ENCODE measurements around the gene PRELID3B.

PRELID3B gene

DNA sequence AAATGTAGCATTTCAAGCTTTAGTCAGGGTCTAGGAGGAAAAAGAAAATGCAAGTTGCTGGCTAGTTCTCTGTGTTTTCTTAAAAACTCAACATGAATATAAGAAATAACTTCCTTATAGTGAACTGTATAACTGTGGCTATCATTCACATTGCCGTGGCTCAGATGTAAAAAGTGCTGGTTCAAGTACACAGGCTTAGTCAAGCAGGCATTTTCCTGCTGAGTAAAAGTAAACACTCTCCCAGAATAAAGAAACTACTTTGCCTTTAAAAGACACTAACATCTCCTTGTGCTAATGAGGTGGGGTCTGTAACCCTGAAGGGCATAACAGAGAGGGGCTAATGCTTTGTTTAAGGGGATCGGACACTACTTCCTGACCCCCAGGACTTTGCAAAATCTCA lies 13.8 kb downstream of the PRELID3B start:
- no peaks in the 10 kb centered on the region for H3K27me3 ChIP-seq (ENCODE audit: insufficient read depth, low read length, poor library complexity, severe bottlenecking)
- H3K4me2 ChIP-seq (ENCODE audit: low read depth, low read length, poor library complexity, severe bottlenecking) = peak overlapping the region; percentile 76
- peak overlapping the region; percentile 80 for H3K9ac ChIP-seq (ENCODE audit: low read depth, low read length, poor library complexity, severe bottlenecking)
- H3K9me2 ChIP-seq (replicated peaks; ENCODE audit: low read depth, low read length) = no peaks in the 10 kb centered on the region
- TF ChIP-seq, protein P1, sequence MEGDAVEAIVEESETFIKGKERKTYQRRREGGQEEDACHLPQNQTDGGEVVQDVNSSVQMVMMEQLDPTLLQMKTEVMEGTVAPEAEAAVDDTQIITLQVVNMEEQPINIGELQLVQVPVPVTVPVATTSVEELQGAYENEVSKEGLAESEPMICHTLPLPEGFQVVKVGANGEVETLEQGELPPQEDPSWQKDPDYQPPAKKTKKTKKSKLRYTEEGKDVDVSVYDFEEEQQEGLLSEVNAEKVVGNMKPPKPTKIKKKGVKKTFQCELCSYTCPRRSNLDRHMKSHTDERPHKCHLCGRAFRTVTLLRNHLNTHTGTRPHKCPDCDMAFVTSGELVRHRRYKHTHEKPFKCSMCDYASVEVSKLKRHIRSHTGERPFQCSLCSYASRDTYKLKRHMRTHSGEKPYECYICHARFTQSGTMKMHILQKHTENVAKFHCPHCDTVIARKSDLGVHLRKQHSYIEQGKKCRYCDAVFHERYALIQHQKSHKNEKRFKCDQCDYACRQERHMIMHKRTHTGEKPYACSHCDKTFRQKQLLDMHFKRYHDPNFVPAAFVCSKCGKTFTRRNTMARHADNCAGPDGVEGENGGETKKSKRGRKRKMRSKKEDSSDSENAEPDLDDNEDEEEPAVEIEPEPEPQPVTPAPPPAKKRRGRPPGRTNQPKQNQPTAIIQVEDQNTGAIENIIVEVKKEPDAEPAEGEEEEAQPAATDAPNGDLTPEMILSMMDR (conservative IDR thresholded peaks at IDR 0.05; ENCODE audit: low read length) = no peak
- TF ChIP-seq EZH2phosphoT487 (IDR thresholded peaks at IDR 0.05; ENCODE audit: borderline replicate concordance) = no peak
- no peaks in the 10 kb centered on the region for H3F3A ChIP-seq (ENCODE audit: low read depth)
- no peak overlapping the region for H2AFZ ChIP-seq (ENCODE audit: low read length)
- H3K9me3 ChIP-seq (ENCODE audit: insufficient read depth, low read depth, low read length) = no peaks in the 10 kb centered on the region
- H3K4me3 ChIP-seq (ENCODE audit: low read length, poor library complexity, severe bottlenecking) = peak overlapping the region; percentile 80
- peaks cover 55% of the 10 kb centered on the region for H3K36me3 ChIP-seq (ENCODE audit: insufficient read depth, low read length)
- peaks cover 41% of the 10 kb centered on the region for H4K20me1 ChIP-seq (ENCODE audit: insufficient read depth, low read length, poor library complexity, severe bottlenecking)
- peaks cover 66% of the 10 kb centered on the region for H3K79me2 ChIP-seq (ENCODE audit: insufficient read depth, low read length)
- H3K4me1 ChIP-seq (ENCODE audit: insufficient read depth, low read length, poor library complexity, severe bottlenecking) = peaks cover 20% of the 10 kb centered on the region

DNA sequence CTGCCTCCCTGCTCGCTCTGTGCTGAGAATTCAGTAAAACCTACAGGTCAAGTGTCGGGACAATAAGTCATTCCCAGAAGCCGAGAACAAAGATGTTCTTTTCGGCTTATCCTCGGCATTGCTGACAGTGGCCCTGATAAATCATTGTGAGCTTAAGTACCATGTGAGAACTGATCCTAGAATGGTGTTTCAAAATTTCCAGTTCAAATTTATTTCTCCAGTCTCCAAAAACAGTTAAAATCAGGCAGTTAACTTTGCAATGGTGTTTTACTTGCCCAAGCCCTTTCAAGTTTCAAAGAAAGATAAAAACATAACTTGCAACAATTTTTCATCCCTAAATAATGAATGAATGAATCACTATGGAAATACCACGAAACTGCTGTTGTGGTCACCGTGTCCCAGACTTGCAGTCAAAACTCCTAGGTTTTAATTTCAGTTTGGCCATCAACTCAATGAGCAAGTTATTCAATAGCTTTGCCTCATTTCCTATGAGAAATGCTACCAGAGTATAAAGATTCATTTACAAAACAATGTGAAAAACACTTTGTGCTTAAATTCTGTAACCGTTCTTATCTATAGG lies 14.8 kb downstream of the PRELID3B start:
- Histone ChIP-seq H3K36me3 (ENCODE audit: insufficient read depth, low read length) (peaks cover 51% of the 10 kb centered on the region), H3K79me2 (ENCODE audit: insufficient read depth, low read length) (peaks cover 65% of the 10 kb centered on the region), H3K4me1 (ENCODE audit: insufficient read depth, low read length, poor library complexity, severe bottlenecking) (peaks cover 20% of the 10 kb centered on the region), H3K9ac (ENCODE audit: low read depth, low read length, poor library complexity, severe bottlenecking) (no peak overlapping the region), H3K9me2 (replicated peaks; ENCODE audit: low read depth, low read length) (no peaks in the 10 kb centered on the region), H3K4me2 (ENCODE audit: low read depth, low read length, poor library complexity, severe bottlenecking) (peak overlapping the region; percentile 76), H3K4me3 (ENCODE audit: low read length, poor library complexity, severe bottlenecking) (peak overlapping the region; percentile 80), H3K27me3 (ENCODE audit: insufficient read depth, low read length, poor library complexity, severe bottlenecking) (no peaks in the 10 kb centered on the region), H3K9me3 (ENCODE audit: insufficient read depth, low read depth, low read length) (no peaks in the 10 kb centered on the region), H4K20me1 (ENCODE audit: insufficient read depth, low read length, poor library complexity, severe bottlenecking) (peaks cover 37% of the 10 kb centered on the region), H3F3A (ENCODE audit: low read depth) (no peaks in the 10 kb centered on the region), H2AFZ (ENCODE audit: low read length) (no peak overlapping the region)
- TF ChIP-seq, protein P1 (conservative IDR thresholded peaks at IDR 0.05; ENCODE audit: low read length) = no peak
- no peak for TF ChIP-seq EZH2phosphoT487 (IDR thresholded peaks at IDR 0.05; ENCODE audit: borderline replicate concordance)

DNA sequence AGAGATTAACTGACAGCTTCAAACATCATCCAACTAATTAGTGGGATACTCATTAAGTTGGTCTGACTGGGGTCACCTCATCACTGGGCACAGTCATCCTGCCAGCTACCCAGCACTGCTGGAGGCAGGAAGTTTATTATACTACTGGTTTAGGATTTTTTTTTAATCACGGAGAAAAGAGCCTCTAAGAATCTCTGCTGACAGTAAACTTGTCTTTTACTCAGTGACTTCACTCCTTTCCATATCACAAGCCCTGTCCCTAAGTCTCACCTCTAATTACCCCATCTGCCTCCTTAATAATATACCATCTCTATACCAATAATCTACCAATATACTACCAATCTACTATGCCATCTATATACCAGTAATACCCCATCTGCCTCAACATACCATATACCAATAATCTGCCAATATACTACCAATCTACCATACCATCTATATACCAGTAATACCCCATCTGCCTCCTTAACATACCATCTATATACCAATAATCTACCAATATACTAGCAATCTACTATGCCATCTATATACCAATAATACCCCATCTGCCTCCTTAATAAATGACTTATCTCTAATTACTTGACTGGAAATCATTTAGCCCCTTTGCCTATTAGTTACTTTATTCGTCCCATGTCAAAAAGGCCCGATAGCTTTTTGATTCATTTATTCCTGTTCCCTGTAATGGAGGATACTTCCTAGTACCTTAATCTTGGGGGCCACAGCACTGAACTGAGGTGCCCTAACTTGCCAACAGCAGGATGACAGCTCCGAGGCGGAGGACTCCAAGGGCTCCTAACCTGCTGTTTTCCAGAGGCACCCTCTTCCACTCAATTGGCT lies 15.5 kb downstream of the PRELID3B start:
- no peaks in the 10 kb centered on the region for H3K9me3 ChIP-seq (ENCODE audit: insufficient read depth, low read depth, low read length)
- H4K20me1 ChIP-seq (ENCODE audit: insufficient read depth, low read length, poor library complexity, severe bottlenecking) = peaks cover 37% of the 10 kb centered on the region
- peak overlapping the region; percentile 80 for H3K4me3 ChIP-seq (ENCODE audit: low read length, poor library complexity, severe bottlenecking)
- no peaks in the 10 kb centered on the region for H3K9me2 ChIP-seq (replicated peaks; ENCODE audit: low read depth, low read length)
- H2AFZ ChIP-seq (ENCODE audit: low read length) = no peak overlapping the region
- peaks cover 49% of the 10 kb centered on the region for H3K36me3 ChIP-seq (ENCODE audit: insufficient read depth, low read length)
- no peak overlapping the region for H3K9ac ChIP-seq (ENCODE audit: low read depth, low read length, poor library complexity, severe bottlenecking)
- peaks cover 62% of the 10 kb centered on the region for H3K79me2 ChIP-seq (ENCODE audit: insufficient read depth, low read length)
- H3K4me2 ChIP-seq (ENCODE audit: low read depth, low read length, poor library complexity, severe bottlenecking) = peak overlapping the region; percentile 76
- H3K27me3 ChIP-seq (ENCODE audit: insufficient read depth, low read length, poor library complexity, severe bottlenecking) = no peaks in the 10 kb centered on the region
- TF ChIP-seq EZH2phosphoT487 (IDR thresholded peaks at IDR 0.05; ENCODE audit: borderline replicate concordance) = no peak
- TF ChIP-seq, protein P1 (conservative IDR thresholded peaks at IDR 0.05; ENCODE audit: low read length) = no peak
- peaks cover 20% of the 10 kb centered on the region for H3K4me1 ChIP-seq (ENCODE audit: insufficient read depth, low read length, poor library complexity, severe bottlenecking)
- no peaks in the 10 kb centered on the region for H3F3A ChIP-seq (ENCODE audit: low read depth)

Data from Loucy (cell line).